GM19468 (cell line): ENCODE data around the gene UBE2E1.
"Not testable (repeated sequence)": the region's sequence is repeated elsewhere in the genome, so short reads cannot be mapped to it uniquely, and the experiment has no call there.

Experiments used
- ATAC-seq: cut with Tn5 transposase; IDR thresholded peaks from one replicate; pipeline ENCODE4 v1.9.1; 2021; ENCODE audit warnings: mild to moderate bottlenecking, moderate library complexity, moderate number of reproducible peaks; ENCODE audit not compliant: unreplicated experiment; ENCODE audit errors: extremely low read depth

UBE2E1 gene

DNA sequence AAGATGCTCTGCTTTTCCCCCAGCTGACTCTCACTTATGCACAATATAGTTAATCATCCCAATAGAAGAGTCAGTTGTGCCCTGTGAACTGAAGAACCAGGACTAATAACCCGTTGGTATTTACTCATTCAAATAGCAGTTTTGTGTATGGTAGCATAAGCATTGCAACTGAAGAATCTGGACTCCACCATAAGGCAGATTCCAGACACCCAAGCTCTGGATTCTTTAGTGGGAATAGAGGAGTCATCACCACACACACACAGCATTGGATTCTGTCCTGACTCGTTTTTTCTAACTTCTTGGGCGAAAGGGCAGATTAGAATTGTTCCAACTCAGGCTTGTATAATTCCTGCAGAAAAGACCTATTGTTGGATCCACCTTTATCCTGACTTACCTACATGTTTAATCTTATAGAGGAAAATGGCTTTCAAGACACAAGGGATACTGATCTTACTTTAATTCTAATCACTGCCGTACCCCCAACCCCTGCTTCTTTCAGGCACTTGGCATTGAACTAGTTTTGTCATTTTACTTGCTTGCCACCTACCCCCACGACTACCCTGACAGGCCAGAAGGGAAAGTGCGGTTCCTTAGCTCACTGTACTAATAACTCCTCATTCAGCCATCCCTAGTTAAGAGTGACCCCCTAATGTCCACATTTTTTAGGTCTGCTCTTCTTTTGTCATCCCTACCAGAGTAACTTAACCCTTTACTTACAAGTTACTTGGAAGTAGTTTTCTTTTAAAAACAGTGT lies 68.8 kb downstream of the UBE2E1 start:
- ATAC-seq = no peak

DNA sequence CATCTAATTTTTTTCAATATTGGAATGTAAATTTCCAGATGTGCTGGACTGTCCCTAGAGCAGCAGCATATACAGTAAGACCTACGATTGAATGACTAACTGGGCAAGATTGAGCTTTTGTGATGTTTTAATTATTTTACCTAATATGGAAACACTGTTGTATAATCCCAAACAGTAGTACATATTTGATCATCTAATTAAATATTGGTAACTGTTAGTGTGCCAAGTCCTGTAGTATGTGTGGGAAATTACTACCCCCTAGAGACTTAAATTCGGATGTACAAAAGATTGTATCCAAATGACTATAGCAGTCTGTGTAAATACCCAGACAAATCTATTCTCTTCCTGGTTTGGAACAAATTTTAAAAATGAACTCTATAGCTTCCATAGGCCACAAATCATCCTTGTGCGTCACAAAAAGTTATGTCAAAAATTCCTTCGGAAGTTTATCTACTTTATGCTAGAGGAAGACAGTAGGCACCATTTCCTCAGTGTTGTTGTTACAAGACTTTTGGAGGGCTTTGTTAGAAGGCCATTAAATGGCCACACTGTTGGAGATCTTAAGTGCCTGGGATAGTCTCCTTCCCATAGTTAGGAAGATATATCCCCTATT lies 69.5 kb downstream of the UBE2E1 start:
- no peak for ATAC-seq

- ATAC-seq = no peak
Observed at GRCh38 chr3:23876923-23877322, 71.2 kb downstream of the UBE2E1 start.

DNA sequence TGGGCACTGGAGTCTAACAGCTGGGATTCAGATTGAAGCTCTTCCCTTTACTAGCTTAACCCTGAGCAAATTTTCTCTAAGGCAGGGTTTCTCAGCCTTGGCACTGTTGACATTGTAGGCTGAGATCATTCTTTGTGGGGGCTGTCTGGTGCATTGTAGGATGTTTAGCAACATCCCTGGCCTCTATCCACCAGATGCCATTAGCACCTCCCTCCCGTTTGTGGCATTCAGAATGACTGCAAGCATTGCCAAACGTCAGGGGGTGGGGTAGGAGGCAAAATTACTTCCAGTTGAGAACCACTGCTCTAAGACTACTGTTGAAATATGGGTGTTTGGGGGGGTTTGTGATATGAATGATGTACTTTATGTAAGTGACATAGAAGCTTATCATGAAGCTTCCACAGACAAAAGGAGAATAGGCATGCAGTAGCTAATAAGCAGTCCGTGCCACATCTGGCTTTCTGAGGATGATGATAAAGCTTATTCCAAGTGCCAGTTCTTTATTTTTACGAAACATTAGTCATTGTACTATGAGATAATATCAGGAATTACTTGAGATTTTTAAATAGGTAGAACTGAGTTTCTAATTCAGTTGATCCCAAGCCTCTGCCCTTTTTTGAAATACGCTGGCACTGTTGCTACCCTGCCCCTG lies 71.7 kb downstream of the UBE2E1 start:
- no peak for ATAC-seq

DNA sequence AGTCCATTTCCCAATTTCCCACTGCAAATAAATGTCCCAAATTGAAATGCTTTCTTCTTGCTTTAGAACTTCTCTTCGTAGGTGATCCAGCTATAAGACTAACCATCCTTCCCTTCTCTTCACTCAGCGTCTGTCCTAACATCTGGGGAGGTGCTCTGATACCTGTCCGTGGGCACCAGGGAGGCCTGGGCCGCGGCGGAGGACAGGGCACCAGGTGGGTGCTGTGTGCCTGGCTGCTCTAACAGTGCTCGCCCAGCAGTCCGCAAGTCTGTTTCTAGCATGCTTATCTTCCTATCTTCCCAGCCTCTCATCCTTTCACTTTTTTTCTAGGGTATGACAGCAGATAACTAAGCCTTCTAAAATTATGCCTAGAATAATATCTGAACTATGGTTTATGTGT lies 73.7 kb downstream of the UBE2E1 start:
- no peak for ATAC-seq

GRCh38 chr3:23880703-23881339 lies 75.1 kb downstream of the UBE2E1 start:
- no peak for ATAC-seq

DNA sequence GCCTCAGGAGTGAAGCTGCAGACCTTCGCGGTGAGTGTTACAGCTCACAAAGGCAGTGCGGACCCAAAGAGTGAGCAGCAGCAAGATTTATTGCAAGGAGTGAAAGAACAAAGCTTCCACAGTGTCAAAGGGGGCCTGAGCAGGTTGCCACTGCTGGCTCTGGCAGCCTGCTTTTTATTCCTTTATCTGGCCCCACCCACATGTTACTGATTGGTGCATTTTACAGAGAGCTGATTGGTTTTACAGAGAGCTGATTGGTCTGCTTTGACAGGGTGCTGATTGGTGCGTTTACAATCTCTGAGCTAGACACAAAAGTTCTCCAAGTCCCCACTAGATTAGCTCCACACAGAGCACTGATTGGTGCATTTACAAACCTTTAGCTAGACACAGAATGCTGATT lies 76.2 kb downstream of the UBE2E1 start:
- not testable (repeated sequence) for ATAC-seq

DNA sequence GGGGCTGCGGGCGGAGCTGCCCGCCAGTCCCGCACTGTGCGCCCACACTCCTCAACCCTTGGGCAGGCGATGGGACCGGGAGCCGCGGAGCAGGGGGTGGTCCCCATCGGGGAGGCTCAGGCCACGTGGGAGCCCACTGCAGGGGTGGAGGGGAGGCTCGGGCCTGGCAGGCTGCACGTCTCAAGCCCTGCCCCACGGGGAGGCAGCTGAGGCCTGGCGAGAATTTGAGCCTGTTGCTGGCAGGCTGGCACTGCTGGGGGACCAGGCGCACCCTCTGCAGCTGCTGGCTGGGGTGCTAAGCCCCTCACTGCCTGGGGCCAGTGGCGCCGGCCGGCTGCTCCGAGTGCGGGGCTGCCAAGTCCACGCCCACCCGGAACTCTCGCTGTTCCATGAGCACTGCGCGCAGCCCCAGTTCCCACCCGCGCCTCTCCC lies 76.7 kb downstream of the UBE2E1 start:
- no peak for ATAC-seq

DNA sequence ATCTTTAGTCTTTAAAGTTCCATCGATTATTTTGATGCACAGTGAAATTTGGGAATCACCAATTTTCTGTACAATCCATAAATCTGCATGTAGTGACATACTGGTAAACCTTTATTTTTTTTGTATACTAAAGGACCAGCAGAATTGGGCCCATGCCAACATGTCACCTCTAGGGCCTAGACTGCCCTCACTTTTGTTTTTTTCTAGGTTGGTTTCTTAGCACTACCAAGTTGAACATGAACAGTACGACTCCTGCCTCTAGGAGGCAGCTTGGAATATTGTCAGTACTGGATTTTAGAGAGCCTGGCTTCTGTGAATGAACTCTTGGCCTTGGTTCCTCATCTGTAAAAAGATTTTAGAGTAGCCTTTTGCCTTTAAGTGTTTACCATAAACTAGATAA lies 78.7 kb downstream of the UBE2E1 start:
- no peak for ATAC-seq

DNA sequence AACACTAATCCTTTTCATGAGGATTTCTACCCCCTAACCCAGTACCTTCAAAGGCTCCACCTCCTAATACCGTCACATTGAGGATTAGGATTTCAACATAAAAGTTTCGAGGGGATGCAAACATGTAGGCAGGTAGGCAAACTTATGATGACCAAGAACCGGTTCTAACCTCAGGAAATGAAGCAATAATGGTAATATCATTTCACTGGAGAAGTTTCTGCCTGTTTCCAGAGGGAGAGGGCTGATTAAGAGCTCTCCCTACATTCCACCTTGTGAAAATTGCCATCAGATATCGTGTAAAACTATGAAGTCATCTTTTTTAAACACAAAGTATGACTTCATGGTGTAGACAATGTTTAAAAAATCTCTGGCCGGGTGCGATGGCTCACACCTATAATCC lies 79.5 kb downstream of the UBE2E1 start:
- ATAC-seq = no peak

DNA sequence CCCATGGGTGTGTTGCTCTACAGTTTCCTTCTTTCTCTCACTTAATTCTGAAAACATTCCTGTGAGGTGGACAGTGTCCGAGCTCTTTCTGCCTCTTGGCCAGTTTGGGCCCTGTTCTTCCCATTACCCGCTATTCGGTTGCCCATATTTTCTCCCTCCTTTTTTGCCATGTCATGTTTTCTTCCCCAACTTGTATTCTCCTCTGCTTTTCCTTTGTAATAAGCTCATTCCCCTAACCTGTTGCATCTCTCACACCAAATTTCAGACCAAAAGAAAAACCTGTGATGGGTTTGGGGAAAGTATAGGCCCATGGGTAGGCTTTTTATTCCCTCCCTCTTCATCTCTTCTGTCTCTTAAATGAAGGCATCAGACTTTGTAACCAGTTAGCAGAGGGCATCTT lies 80.6 kb downstream of the UBE2E1 start:
- ATAC-seq = no peak

DNA sequence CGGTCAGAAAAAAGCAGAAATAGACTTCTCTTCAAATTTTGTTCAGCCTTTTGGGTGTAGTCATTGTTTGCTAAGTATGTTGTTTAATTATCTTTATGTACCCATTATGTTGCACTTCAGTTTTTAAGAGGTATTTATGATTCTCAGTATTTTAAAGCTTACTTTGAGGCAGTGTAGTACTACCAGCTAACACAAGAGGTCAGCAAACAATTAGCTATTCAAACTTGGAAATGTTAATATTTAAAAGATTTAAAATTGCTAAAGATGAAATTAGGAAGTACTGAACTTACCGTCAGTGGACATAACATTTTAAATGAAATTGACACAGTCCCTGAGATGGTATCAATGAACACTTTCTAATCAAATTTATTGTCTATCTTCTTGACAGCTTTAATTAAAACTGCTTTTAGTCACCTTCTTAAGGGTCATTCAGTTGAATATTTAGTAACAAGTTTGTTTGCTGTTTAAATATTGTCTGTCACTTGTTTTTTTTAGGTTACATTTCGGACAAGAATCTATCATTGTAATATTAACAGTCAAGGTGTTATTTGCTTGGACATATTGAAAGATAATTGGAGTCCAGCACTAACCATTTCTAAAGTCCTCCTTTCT lies 83.0 kb downstream of the UBE2E1 start:
- ATAC-seq = no peak

GRCh38 chr3:23889386-23889785 lies 83.6 kb downstream of the UBE2E1 start:
- no peak for ATAC-seq

DNA sequence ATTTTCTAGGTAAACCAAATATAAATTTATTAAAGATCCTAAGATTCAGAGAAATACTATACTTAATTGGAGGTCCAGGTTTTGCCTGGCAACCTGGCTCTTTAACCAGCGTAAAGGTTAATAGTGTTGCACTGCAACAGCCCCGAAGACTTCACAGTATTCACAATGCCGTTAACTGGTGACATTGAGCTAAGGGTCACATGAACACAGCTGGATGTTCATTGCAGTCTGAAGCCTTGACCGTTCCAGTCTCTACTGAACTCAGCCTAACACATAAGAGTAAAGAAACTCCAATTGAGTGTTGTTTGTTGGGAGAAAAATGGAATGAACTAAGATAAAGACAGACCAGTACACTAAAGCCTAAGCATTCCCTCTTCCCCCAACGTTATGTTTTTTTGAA lies 84.2 kb downstream of the UBE2E1 start:
- ATAC-seq = no peak

- no peak for ATAC-seq
Observed at GRCh38 chr3:23894254-23895061, 88.7 kb downstream of the UBE2E1 start.

- no peak for ATAC-seq
Observed at GRCh38 chr3:23895181-23895580, 89.4 kb downstream of the UBE2E1 start.

DNA sequence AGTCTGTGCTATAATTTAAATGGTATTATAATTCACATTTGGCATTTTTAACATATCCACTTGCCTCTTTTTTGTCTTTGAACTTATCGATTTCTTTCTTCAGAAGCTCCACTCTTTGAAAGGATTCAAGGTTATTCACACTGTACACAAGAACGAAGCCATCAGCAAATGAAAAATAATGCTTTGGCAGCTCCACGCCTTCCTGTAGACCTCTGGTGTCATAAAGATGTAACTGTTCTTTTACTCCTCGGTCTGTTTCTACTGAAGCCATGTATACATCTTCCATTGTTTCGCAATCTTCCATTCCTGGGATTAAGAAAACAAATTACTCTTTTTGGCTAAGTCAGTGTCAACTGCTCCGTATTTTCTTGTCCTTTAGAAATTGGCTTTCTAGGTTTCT lies 95.0 kb downstream of the UBE2E1 start:
- no peak for ATAC-seq

- ATAC-seq = no peak
Observed at GRCh38 chr3:23904545-23904944, 98.8 kb downstream of the UBE2E1 start.

GRCh38 chr3:23909341-23909740 lies 103.6 kb downstream of the UBE2E1 start:
- ATAC-seq = no peak

GRCh38 chr3:23911397-23911796 lies 105.6 kb downstream of the UBE2E1 start:
- no peak for ATAC-seq
